Endodermal cell (in vitro differentiated cells): ENCODE data around the gene HEPHL1. TPM values are rescaled to one million over a fixed set of nuclear protein-coding genes. Genes with fewer than 3 reads are reported as not detected.
"Not testable (repeated sequence)": the region's sequence is repeated elsewhere in the genome, so short reads cannot be mapped to it uniquely, and the experiment has no call there.

Source experiments
- DNase-seq: peaks from one replicate; pipeline ENCODE4 v3.0.0-alpha.2; 2017
- H3K27ac ChIP-seq: 2 replicates; pipeline ENCODE4 v1.5.1; 2013; ENCODE audit warnings: mild to moderate bottlenecking, low read depth, low read length, moderate library complexity
- H3K27me3 ChIP-seq: 2 replicates; pipeline ENCODE4 v1.6.1; 2013; ENCODE audit warnings: mild to moderate bottlenecking, low read length, moderate library complexity; ENCODE audit not compliant: insufficient read depth, control insufficient read depth, poor library complexity, severe bottlenecking
- H3K36me3 ChIP-seq: 2 replicates; pipeline ENCODE4 v1.7.0; 2013; ENCODE audit warnings: mild to moderate bottlenecking, low read length, moderate library complexity; ENCODE audit not compliant: control insufficient read depth, insufficient read depth
- H3K4me1 ChIP-seq: one replicate; pipeline ENCODE4 v1.7.0; 2013; ENCODE audit warnings: low read length; ENCODE audit not compliant: control insufficient read depth, insufficient read depth
- H3K4me3 ChIP-seq: 2 replicates; pipeline ENCODE4 v1.5.1; 2013; ENCODE audit warnings: mild to moderate bottlenecking, low read length, moderate library complexity
- H3K9ac ChIP-seq: 2 replicates; pipeline ENCODE4 v1.6.1; 2013; ENCODE audit warnings: mild to moderate bottlenecking, low read length, moderate library complexity; ENCODE audit not compliant: poor library complexity, severe bottlenecking; ENCODE audit errors: extremely low read depth
- H3K9me3 ChIP-seq: 2 replicates; pipeline ENCODE4 v1.6.1; 2013; ENCODE audit warnings: mild to moderate bottlenecking, low read length, moderate library complexity; ENCODE audit not compliant: control insufficient read depth
- H3K27ac Mint-ChIP-seq: 2 replicates; pipeline ENCODE4 v1.8.0; 2020; ENCODE audit warnings: mixed read lengths
- H3K27me3 Mint-ChIP-seq: 2 replicates; pipeline ENCODE4 v1.8.0; 2021; ENCODE audit warnings: mild to moderate bottlenecking, mixed read lengths; ENCODE audit not compliant: insufficient read depth
- H3K36me3 Mint-ChIP-seq: 2 replicates; pipeline ENCODE4 v1.8.0; 2020; ENCODE audit warnings: low read depth, mixed read lengths
- H3K4me1 Mint-ChIP-seq: 2 replicates; pipeline ENCODE4 v1.8.0; 2020; ENCODE audit warnings: mixed read lengths
- H3K4me3 Mint-ChIP-seq: 2 replicates; pipeline ENCODE4 v1.8.0; 2020; ENCODE audit warnings: mild to moderate bottlenecking, moderate library complexity, mixed read lengths
- H3K9me3 Mint-ChIP-seq: 2 replicates; pipeline ENCODE4 v1.8.0; 2020; ENCODE audit warnings: mild to moderate bottlenecking, mixed read lengths
- CTCF ChIP-seq: fragments of 200-600 bp; sonication (generic); conservative IDR thresholded peaks from 2 replicates; pipeline ENCODE4 v1.5.0; 2021; ENCODE audit warnings: antibody characterized with exemption, mild to moderate bottlenecking
- WGBS, 2 experiments: methylation state at CpG; one replicate each; pipeline versions ENCODE4 v1.1.5 to v1.1.7; 2013; ENCODE audit warnings: missing lambda C conversion rate in 2 of 2, mixed read lengths in 1 of 2; ENCODE audit not compliant: insufficient coverage in 1 of 2, insufficient read length in 1 of 2; 5-methylcytosine and 5-hydroxymethylcytosine counted together
- long read RNA-seq, 4 experiments: library from polyadenylated mRNA in 2 of 4; library from RNA in 1 of 4; library from capped mRNA in 1 of 4; stranded (forward) in 3 of 4; unstranded in 1 of 4; transcript quantifications; one replicate each; pipeline ENCODE4 v2.0.0, GENCODE V29; 2020 to 2021; ENCODE audit warnings: inconsistent platforms in 1 of 4
- polyA plus RNA-seq, 2 experiments: library from polyadenylated mRNA; stranded (reverse); fragments of 50-300 nt; gene quantifications; one replicate each; pipeline ENCODE4 v1.2.3, GENCODE V29; 2013
- total RNA-seq, 2 donors: library from RNA; stranded (reverse); fragmentation: NEBNext Ultra II Directional in 1 of 2; extraction: Animal tissue kit (Norgen Biotek cat#: 25700) in 1 of 2; gene quantifications; 2 replicates in 1 of 2; 3 replicates in 1 of 2; pipeline ENCODE4 v1.2.1, GENCODE V29; 2021

HEPHL1 gene, protein sequence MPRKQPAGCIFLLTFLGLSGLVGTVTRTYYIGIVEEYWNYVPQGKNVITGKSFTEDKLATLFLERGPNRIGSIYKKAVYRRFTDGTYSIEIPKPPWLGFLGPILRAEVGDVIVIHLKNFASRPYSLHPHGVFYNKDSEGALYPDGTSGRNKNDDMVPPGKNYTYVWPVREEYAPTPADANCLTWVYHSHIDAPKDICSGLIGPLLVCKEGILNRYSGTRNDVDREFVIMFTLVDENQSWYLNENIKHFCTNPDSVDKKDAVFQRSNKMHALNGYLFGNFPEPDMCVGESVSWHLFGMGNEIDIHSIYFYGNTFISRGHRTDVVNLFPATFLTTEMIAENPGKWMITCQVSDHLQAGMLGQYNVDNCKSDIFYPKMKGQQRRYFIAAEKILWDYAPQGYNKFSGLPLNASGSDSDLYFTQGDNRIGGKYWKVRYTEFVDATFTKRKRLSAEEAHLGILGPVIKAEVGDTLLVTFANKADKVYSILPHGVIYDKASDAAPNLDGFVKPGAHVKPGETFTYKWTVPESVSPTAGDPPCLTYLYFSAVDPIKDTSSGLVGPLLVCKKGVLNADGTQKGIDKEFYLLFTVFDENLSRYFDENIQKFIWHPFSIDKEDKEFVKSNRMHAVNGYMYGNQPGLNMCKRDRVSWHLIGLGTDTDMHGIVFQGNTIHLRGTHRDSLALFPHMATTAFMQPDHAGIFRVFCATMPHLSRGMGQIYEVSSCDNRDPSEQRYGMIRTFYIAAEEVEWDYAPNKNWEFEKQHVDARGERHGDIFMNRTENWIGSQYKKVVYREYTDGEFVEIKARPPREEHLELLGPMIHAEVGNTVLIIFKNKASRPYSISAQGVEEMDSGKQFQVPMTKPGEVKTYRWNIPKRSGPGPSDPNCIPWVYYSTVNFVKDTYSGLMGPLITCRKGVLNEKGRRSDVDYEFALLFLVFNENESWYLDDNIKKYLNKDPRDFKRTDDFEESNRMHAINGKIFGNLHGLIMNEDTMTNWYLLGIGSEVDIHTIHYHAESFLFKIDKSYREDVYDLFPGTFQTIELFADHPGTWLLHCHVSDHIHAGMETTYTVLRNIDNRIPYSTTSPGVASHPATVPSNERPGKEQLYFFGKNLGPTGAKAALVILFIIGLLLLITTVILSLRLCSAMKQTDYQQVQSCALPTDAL
- total RNA-seq: not detected
- not detected for polyA plus RNA-seq (2013, experiment 1 of 2)
- not detected for polyA plus RNA-seq (2013, experiment 2 of 2)
- long read RNA-seq, experiment 1: 0 reads
- long read RNA-seq, experiment 2: 0 reads
- long read RNA-seq, experiment 3: 0 reads
- long read RNA-seq, experiment 4: 0 reads

DNA sequence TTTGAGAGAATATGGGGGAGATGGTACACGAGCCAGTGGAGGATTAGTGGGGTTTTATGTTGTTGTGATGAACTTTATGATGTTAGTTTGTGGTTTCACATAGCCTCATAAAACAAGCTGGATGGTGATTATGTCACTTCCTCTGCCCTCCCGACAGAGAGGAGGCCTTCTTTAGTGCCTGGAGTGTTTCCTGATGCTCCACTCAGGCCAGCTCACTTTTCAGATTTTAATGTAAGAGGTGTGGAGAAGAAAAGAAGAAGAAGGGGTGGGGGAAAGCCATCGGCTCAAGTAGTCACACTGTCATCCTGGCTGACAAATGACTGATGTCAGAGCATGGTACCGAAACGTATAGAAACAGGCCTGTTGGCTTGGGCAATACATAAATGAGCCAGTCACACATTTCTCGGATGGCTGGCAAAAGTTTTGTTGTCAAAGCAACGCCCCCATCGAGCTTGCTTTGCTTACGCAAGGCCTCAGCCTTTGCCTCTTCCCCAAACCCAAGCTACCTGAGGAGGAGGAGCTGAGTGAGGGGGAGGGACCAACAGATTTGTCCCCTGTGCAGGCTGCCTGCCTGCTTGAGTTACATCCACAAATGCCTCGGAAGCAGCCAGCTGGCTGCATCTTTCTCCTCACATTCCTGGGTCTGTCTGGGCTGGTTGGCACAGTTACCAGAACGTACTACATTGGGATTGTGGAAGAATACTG, at the start of gene HEPHL1:
Gene HEPHL1 (plus strand): TSS at position 578 of the 705 bp plus-strand sequence. CDS start 15 bp downstream, at position 593.
- Mint-ChIP-seq H3K27ac (no peak within 1 kb of the TSS), H3K4me1 (no peaks in the 10 kb centered on the region), H3K9me3 (peaks cover 1% of the 10 kb centered on the region), H3K4me3 (no peak within 1 kb of the TSS), H3K27me3 (no peaks in the 10 kb centered on the region), H3K36me3 (no peaks in the 10 kb centered on the region)
- Histone ChIP-seq H3K36me3 (no peaks in the 10 kb centered on the region), H3K27me3 (no peaks in the 10 kb centered on the region), H3K9ac (no peak within 1 kb of the TSS), H3K27ac (no peak within 1 kb of the TSS), H3K4me1 (no peaks in the 10 kb centered on the region), H3K9me3 (no peaks in the 10 kb centered on the region), H3K4me3 (no peak within 1 kb of the TSS)
- TF ChIP-seq CTCF: no peak
- DNase-seq: peak; percentile 53
- WGBS, 2 experiments: 88 to 90% methylated on average over 8 to 11 of the region's 11 CpGs

GRCh38 chr11:93972790-93973189, 48.4 kb upstream of the HEPHL1 start:
- Mint-ChIP-seq H3K4me3 (no peak overlapping the region), H3K36me3 (no peaks in the 10 kb centered on the region), H3K4me1 (peaks cover 5% of the 10 kb centered on the region), H3K9me3 (peaks cover 17% of the 10 kb centered on the region), H3K27ac (no peak overlapping the region), H3K27me3 (peaks cover 21% of the 10 kb centered on the region)
- 48 to 60% methylated on average over 2 of the region's 2 CpGs for WGBS, 2 experiments
- DNase-seq: peak; percentile 57
- Histone ChIP-seq H3K27ac (no peak overlapping the region), H3K27me3 (peaks cover 18% of the 10 kb centered on the region), H3K36me3 (no peaks in the 10 kb centered on the region), H3K4me3 (no peak overlapping the region), H3K9ac (no peak overlapping the region), H3K9me3 (peaks cover 12% of the 10 kb centered on the region), H3K4me1 (no peaks in the 10 kb centered on the region)
- no peak for TF ChIP-seq CTCF

- not testable (repeated sequence) for DNase-seq, H3K27ac ChIP-seq, H3K4me3 ChIP-seq, H3K27ac Mint-ChIP-seq, H3K4me1 Mint-ChIP-seq, H3K36me3 ChIP-seq, H3K4me1 ChIP-seq, H3K4me3 Mint-ChIP-seq, H3K9ac ChIP-seq, H3K36me3 Mint-ChIP-seq
- Mint-ChIP-seq H3K27me3 (peaks cover 21% of the 10 kb centered on the region), H3K9me3 (peaks cover 17% of the 10 kb centered on the region)
- Histone ChIP-seq H3K27me3 (peaks cover 18% of the 10 kb centered on the region), H3K9me3 (peaks cover 12% of the 10 kb centered on the region)
- 94 to 100% methylated on average over 4 to 7 of the region's 7 CpGs for WGBS, 2 experiments
Measured at GRCh38 chr11:93973322-93974051, 47.7 kb upstream of the HEPHL1 start.
